22Rv1 (cell line): ENCODE measurements around the gene SLC9B1.
"Not testable (repeated sequence)": the region's sequence is repeated elsewhere in the genome, so short reads cannot be mapped to it uniquely, and the experiment has no call there.

ENCODE experiments used
- H3K27ac ChIP-seq: fragments of 450-650 bp; 2 replicates; pipeline ENCODE4 v1.5.1; 2017
- CTCF ChIP-seq: fragments of 450-650 bp; IDR thresholded peaks from 2 replicates; pipeline ENCODE4 v1.5.1; 2017; ENCODE audit warnings: mild to moderate bottlenecking
- ZFX ChIP-seq: fragments of 450-650 bp; IDR thresholded peaks from 2 replicates; pipeline ENCODE4 v1.6.1; 2017; ENCODE audit warnings: antibody characterized with exemption, borderline replicate concordance

The SLC9B1 gene

GRCh38 chr4:102883278-102883677 lies 136.2 kb downstream of the SLC9B1 start:
- H3K27ac ChIP-seq, result no peak overlapping the region

GRCh38 chr4:102881343-102881742 lies 138.2 kb downstream of the SLC9B1 start:
- H3K27ac ChIP-seq, result no peak overlapping the region
- TF ChIP-seq ZFX (no peak), CTCF (no peak)

More at GRCh38 chr4:102883278-102883677, 136.2 kb downstream of the SLC9B1 start:
- TF ChIP-seq CTCF (no peak), ZFX (no peak)

- TF ChIP-seq ZFX, result no peak
- TF ChIP-seq CTCF, result no peak
- no peak overlapping the region for H3K27ac ChIP-seq
Measured at GRCh38 chr4:102878901-102879300, 140.6 kb downstream of the SLC9B1 start.

GRCh38 chr4:102878349-102878748 lies 141.2 kb downstream of the SLC9B1 start:
- H3K27ac ChIP-seq, result 0 out of 2 replicates have a peak overlapping the region, but pooled peaks have one; percentile 12

GRCh38 chr4:102877477-102878106 lies 141.9 kb downstream of the SLC9B1 start:
- H3K27ac ChIP-seq, result not testable (repeated sequence)

- no peak overlapping the region for H3K27ac ChIP-seq
Measured at GRCh38 chr4:102871772-102872171, 147.7 kb downstream of the SLC9B1 start.

GRCh38 chr4:102869569-102870197 lies 149.8 kb downstream of the SLC9B1 start:
- no peak for TF ChIP-seq CTCF
- TF ChIP-seq ZFX, result no peak
- peak overlapping the region; percentile 96 for H3K27ac ChIP-seq

More at GRCh38 chr4:102871772-102872171, 147.7 kb downstream of the SLC9B1 start:
- no peak for TF ChIP-seq ZFX
- TF ChIP-seq CTCF, result no peak

GRCh38 chr4:102868781-102869568 lies 150.5 kb downstream of the SLC9B1 start, which contains the start of gene CISD2:
Gene CISD2 (plus strand): TSS chr4:102868992. CDS start chr4:102869085, 93 bp downstream.
- no peak for TF ChIP-seq CTCF
- H3K27ac ChIP-seq, result peak within 1 kb of the TSS; percentile 96
